Amygdala (tissue), 56 donors: ENCODE data around the gene SPOCK3.
"Not testable (repeated sequence)": the region's sequence is repeated elsewhere in the genome, so short reads cannot be mapped to it uniquely, and the experiment has no call there.

Source experiments
- DNase-seq, 56 donors: peaks; one replicate each; lab custom pipeline; 2025; lab: John Stamatoyannopoulos, UW

Gene SPOCK3

GRCh38 chr4:166723532-166724140 is 510.7 kb downstream of the SPOCK3 start:
- DNase-seq: no peak

- DNase-seq: not testable (repeated sequence)
Observed at GRCh38 chr4:166715748-166716713, 518.3 kb downstream of the SPOCK3 start.

GRCh38 chr4:166700592-166700991 is 533.7 kb downstream of the SPOCK3 start:
- DNase-seq: no peak

- no peak for DNase-seq
Observed at GRCh38 chr4:166688835-166689234, 545.5 kb downstream of the SPOCK3 start.

GRCh38 chr4:166687828-166688227 is 546.5 kb downstream of the SPOCK3 start:
- no peak for DNase-seq
